GM23248 (cell line): ENCODE results near the gene PLOD1. TPM values are rescaled to one million over a fixed set of nuclear protein-coding genes. Genes with fewer than 3 reads are reported as not detected.

Experiments
- DNase-seq: peaks from one replicate; pipeline ENCODE4 v3.0.0-alpha.2; 2015
- H2AFZ ChIP-seq: fragments of 200-600 bp; sonication (generic); 2 replicates; pipeline ENCODE4 v1.6.1; 2016; ENCODE audit warnings: antibody characterized with exemption
- H3F3A ChIP-seq: fragments of 200-600 bp; sonication (generic); 2 replicates; pipeline ENCODE4 v1.6.1; 2016; ENCODE audit warnings: mild to moderate bottlenecking, antibody characterized with exemption, mixed run types; ENCODE audit not compliant: insufficient read depth
- H3K27ac ChIP-seq: fragments of 200-600 bp; sonication (generic); 2 replicates; pipeline ENCODE4 v1.5.1; 2016; ENCODE audit warnings: mild to moderate bottlenecking
- H3K27me3 ChIP-seq: fragments of 200-600 bp; sonication (generic); replicated peaks from 2 replicates; pipeline ENCODE4 v1.6.1; 2016; ENCODE audit warnings: mild to moderate bottlenecking; ENCODE audit not compliant: insufficient read depth
- H3K36me3 ChIP-seq: fragments of 200-600 bp; sonication (generic); 2 replicates; pipeline ENCODE4 v1.6.1; 2016; ENCODE audit warnings: low read depth, mild to moderate bottlenecking
- H3K4me1 ChIP-seq: fragments of 200-600 bp; sonication (generic); 2 replicates; pipeline ENCODE4 v1.6.1; 2016; ENCODE audit warnings: mild to moderate bottlenecking; ENCODE audit not compliant: insufficient read depth
- H3K4me2 ChIP-seq: fragments of 200-600 bp; sonication (generic); one replicate; pipeline ENCODE4 v1.6.1; 2016; ENCODE audit warnings: mild to moderate bottlenecking; ENCODE audit not compliant: unreplicated experiment
- H3K4me3 ChIP-seq: fragments of 200-600 bp; sonication (generic); 2 replicates; pipeline ENCODE4 v1.5.1; 2016; ENCODE audit warnings: mild to moderate bottlenecking
- H3K79me2 ChIP-seq: fragments of 200-600 bp; sonication (generic); 2 replicates; pipeline ENCODE4 v1.6.1; 2016; ENCODE audit warnings: mild to moderate bottlenecking; ENCODE audit not compliant: insufficient read depth
- H3K9ac ChIP-seq: fragments of 200-600 bp; sonication (generic); 2 replicates; pipeline ENCODE4 v1.6.1; 2016; ENCODE audit warnings: mild to moderate bottlenecking
- H3K9me2 ChIP-seq: fragments of 200-600 bp; sonication (generic); 2 replicates; pipeline ENCODE4 v1.6.1; 2016; ENCODE audit warnings: mixed run types, mild to moderate bottlenecking, moderate library complexity; ENCODE audit not compliant: insufficient read depth
- H3K9me3 ChIP-seq: fragments of 200-600 bp; sonication (generic); one replicate; pipeline ENCODE4 v1.6.1; 2017; ENCODE audit warnings: low read depth
- H4K20me1 ChIP-seq: fragments of 200-600 bp; sonication (generic); 2 replicates; pipeline ENCODE4 v1.6.0; 2016; ENCODE audit not compliant: insufficient read depth
- EZH2 ChIP-seq: fragments of 200-600 bp; sonication (generic); IDR thresholded peaks from 2 replicates; pipeline ENCODE4 v1.6.1; 2018; ENCODE audit warnings: antibody characterized with exemption, mild to moderate bottlenecking; ENCODE audit not compliant: insufficient read depth, poor library complexity, severe bottlenecking
- EZH2phosphoT487 ChIP-seq: fragments of 200-600 bp; sonication (generic); IDR thresholded peaks from 2 replicates; pipeline ENCODE4 v1.6.1; 2018; ENCODE audit warnings: antibody characterized with exemption, moderate library complexity, mild to moderate bottlenecking, low read depth; ENCODE audit not compliant: insufficient read depth
- WGBS, 2 experiments: methylation state at CpG; one replicate each; pipeline ENCODE4 v1.1.6; 2015 to 2017; ENCODE audit warnings: low lambda C conversion rate in 2 of 2, low coverage in 1 of 2; ENCODE audit errors: missing lambda C conversion rate in 2 of 2; 5-methylcytosine and 5-hydroxymethylcytosine counted together
- in situ Hi-C: fragments of 300-500 bp; cut with MboI; formaldehyde crosslinking; loops from 2 replicates; pipeline ENCODE4 v1.15.0; 2020
- polyA plus RNA-seq: library from polyadenylated mRNA; unstranded; fragments of >200 nt; fragmentation: Nextera tagmentation; extraction: Ambion mirVana; gene quantifications from 2 replicates; pipeline ENCODE4 v1.2.1, GENCODE V29; 2016
- total RNA-seq: library from RNA; depleted of rRNA; stranded (reverse); fragments of >200 nt; shearing (Covaris generic); gene quantifications from 2 replicates; pipeline ENCODE4 v1.2.3, GENCODE V29; 2014

PLOD1 gene
- total and polyA plus RNA-seq, 2 experiments from 2014 or later = 443 to 633 TPM

- Histone ChIP-seq H3K9me3 (no peaks in the 10 kb centered on the region), H3K4me1 (peaks cover 15% of the 10 kb centered on the region), H3K4me2 (peak overlapping the region; percentile 4), H3K9ac (no peak overlapping the region), H3K9me2 (no peaks in the 10 kb centered on the region), H3K27ac (peak overlapping the region; percentile 18; the same call in 1 of the 2 replicates), H3K36me3 (no peaks in the 10 kb centered on the region; the same call in 1 of the 2 replicates), H3K79me2 (peaks cover 54% of the 10 kb centered on the region), H3K4me3 (no peak overlapping the region), H4K20me1 (peaks cover 5% of the 10 kb centered on the region; the same call in 1 of the 2 replicates), H2AFZ (no peak overlapping the region), H3K27me3 (no peaks in the 10 kb centered on the region), H3F3A (peaks cover 25% of the 10 kb centered on the region)
- WGBS, 2 experiments = 14% methylated on average over 14 of the region's 14 CpGs
- peak; percentile 96 for DNase-seq
- no peak for TF ChIP-seq EZH2phosphoT487
- in situ Hi-C loops = no loop called here
Observed at GRCh38 chr1:11918799-11919519, 15.6 kb upstream of the PLOD1 start.

- Histone ChIP-seq H3K36me3 (no peaks in the 10 kb centered on the region; the same call in 1 of the 2 replicates), H3K27me3 (no peaks in the 10 kb centered on the region), H4K20me1 (peaks cover 5% of the 10 kb centered on the region; the same call in 1 of the 2 replicates), H3K9me3 (no peaks in the 10 kb centered on the region), H3K9ac (no peak overlapping the region), H3K27ac (no peak overlapping the region), H3F3A (peaks cover 25% of the 10 kb centered on the region), H3K4me3 (no peak overlapping the region), H3K79me2 (peaks cover 60% of the 10 kb centered on the region), H2AFZ (no peak overlapping the region), H3K4me1 (peaks cover 20% of the 10 kb centered on the region), H3K9me2 (no peaks in the 10 kb centered on the region), H3K4me2 (no peak overlapping the region)
- TF ChIP-seq EZH2phosphoT487 = no peak
- 92% methylated on average over 11 of the region's 11 CpGs for WGBS, 2 experiments
- DNase-seq = no peak
- in situ Hi-C loops = no loop called here
Observed at GRCh38 chr1:11919621-11920020, 14.9 kb upstream of the PLOD1 start.

- Histone ChIP-seq H3K27ac (no peak overlapping the region), H3K27me3 (no peaks in the 10 kb centered on the region), H3K4me1 (peaks cover 26% of the 10 kb centered on the region), H3K79me2 (peaks cover 68% of the 10 kb centered on the region), H3K36me3 (no peaks in the 10 kb centered on the region; the same call in 1 of the 2 replicates), H3K9ac (no peak overlapping the region), H3F3A (peaks cover 25% of the 10 kb centered on the region), H3K4me2 (no peak overlapping the region), H4K20me1 (peaks cover 5% of the 10 kb centered on the region; the same call in 1 of the 2 replicates), H3K9me2 (no peaks in the 10 kb centered on the region), H2AFZ (no peak overlapping the region), H3K9me3 (no peaks in the 10 kb centered on the region), H3K4me3 (no peak overlapping the region)
- no peak for DNase-seq
- WGBS, 2 experiments = 63 to 67% methylated on average over 12 of the region's 12 CpGs
- in situ Hi-C loops = no loop called here
- TF ChIP-seq EZH2 = no peak
- no peak for TF ChIP-seq EZH2phosphoT487
Observed at GRCh38 chr1:11920239-11920903, 14.1 kb upstream of the PLOD1 start.

- Histone ChIP-seq H3K27me3 (no peaks in the 10 kb centered on the region), H3K79me2 (peaks cover 71% of the 10 kb centered on the region), H3K27ac (no peak overlapping the region), H2AFZ (no peak overlapping the region), H3K36me3 (no peaks in the 10 kb centered on the region; the same call in 1 of the 2 replicates), H3K9ac (no peak overlapping the region), H3F3A (peaks cover 25% of the 10 kb centered on the region), H3K9me2 (no peaks in the 10 kb centered on the region), H4K20me1 (peaks cover 5% of the 10 kb centered on the region; the same call in 1 of the 2 replicates), H3K4me3 (no peak overlapping the region), H3K9me3 (no peaks in the 10 kb centered on the region), H3K4me1 (peaks cover 26% of the 10 kb centered on the region), H3K4me2 (no peak overlapping the region)
- 95% methylated on average over 9 of the region's 9 CpGs for WGBS, 2 experiments
- TF ChIP-seq EZH2phosphoT487 = no peak
- no peak for TF ChIP-seq EZH2
- in situ Hi-C loops = no loop called here
- no peak for DNase-seq
Observed at GRCh38 chr1:11921022-11921421, 13.5 kb upstream of the PLOD1 start.
